LNCAP (cell line): Measurements from ENCODE around the gene GSTM1.

Source experiments
- TF ChIP-seq, protein P1 (sequence below): fragments of 450-650 bp; IDR thresholded peaks from 2 replicates; pipeline ENCODE4 v1.5.1; 2017; ENCODE audit warnings: mild to moderate bottlenecking

Gene GSTM1

DNA sequence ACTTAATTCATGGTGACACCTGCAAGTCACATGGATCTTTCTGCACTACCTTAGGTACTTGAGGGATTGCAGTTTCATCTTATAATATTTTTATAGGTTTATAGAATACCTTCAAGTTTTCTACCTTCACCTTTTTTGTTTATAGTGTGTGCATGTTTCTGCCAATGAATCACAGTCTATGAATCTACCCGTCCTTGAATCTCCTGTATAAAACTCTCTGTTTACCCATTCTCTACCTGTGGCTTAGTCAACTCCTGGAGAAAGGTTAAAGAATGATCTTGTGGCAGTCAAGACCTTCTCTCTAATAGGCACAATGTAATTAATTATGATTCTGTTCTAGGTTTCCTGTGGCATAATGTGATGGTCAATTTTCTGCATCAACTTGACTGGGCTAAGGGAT lies 22.9 kb upstream of the GSTM1 start:
- TF ChIP-seq, protein P1, sequence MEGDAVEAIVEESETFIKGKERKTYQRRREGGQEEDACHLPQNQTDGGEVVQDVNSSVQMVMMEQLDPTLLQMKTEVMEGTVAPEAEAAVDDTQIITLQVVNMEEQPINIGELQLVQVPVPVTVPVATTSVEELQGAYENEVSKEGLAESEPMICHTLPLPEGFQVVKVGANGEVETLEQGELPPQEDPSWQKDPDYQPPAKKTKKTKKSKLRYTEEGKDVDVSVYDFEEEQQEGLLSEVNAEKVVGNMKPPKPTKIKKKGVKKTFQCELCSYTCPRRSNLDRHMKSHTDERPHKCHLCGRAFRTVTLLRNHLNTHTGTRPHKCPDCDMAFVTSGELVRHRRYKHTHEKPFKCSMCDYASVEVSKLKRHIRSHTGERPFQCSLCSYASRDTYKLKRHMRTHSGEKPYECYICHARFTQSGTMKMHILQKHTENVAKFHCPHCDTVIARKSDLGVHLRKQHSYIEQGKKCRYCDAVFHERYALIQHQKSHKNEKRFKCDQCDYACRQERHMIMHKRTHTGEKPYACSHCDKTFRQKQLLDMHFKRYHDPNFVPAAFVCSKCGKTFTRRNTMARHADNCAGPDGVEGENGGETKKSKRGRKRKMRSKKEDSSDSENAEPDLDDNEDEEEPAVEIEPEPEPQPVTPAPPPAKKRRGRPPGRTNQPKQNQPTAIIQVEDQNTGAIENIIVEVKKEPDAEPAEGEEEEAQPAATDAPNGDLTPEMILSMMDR, result no peak

DNA sequence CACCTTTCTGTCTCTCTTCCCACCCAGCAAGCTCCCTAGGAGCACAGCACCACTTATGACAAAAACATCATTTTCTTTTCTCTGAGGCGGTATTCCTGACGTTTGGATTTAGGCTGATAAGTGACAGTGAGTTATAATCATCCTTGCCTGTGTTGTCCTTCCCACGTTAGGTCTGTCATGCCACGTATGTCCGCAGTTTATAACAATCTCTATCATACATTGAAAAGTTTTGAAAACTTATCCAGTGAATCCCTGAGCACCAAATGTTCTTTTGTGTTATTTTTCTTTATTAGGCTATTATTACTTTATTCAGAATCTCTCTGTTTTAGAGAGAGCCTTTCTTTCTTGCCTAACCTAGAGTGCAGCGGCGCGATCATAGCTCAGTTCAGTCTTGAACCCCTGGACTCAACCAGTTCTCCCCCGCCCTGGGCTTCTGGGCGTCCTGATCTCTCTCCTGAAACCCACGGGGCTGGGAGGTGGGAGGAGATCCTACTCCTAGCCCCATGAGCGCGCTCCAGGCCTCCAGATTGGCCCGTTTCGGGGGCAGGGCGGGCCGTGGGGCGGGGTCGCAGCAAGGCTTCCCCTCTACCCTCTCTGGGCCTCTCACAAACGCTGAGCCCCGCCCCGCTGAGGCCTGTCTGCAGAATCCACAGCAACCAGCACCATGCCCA lies 20.0 kb upstream of the GSTM1 start, which contains the start of gene GSTM2:
Gene GSTM2 (plus strand): TSS at position 606 of the 671 bp plus-strand sequence. CDS start 59 bp downstream, at position 665.
- TF ChIP-seq, protein P1, result no peak

GRCh38 chr1:109668123-109668775 lies 19.4 kb upstream of the GSTM1 start:
- TF ChIP-seq, protein P1, result no peak

DNA sequence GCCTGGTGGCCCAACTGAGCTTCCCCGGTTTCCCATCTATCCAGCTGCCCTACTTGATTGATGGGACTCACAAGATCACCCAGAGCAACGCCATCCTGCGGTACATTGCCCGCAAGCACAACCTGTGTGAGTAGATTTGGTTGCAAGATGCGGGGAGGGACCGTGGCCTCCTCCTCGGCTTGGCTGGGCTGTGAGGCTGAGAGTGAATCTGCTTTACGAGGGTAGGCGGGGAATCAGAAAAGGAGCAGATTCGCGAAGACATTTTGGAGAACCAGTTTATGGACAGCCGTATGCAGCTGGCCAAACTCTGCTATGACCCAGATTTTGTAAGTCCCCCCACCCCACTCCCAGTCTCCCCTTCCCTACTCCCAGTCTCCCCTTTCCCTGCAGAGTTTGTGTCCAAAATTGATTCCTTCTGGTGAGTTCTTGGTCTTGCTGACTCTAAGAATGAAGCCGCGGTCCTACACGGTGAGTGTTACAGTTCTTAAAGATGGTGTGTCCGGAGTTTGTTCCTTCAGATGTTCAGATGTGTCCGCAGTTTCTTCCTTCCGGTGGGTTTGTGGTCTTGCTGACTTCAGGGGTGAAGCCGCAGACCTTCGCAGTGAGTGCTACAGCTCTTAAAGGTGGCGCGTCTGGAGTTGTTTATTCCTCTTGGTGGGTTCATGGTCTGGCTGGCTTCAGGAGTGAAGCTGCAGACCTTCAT lies 18.2 kb upstream of the GSTM1 start:
- TF ChIP-seq, protein P1, result no peak

DNA sequence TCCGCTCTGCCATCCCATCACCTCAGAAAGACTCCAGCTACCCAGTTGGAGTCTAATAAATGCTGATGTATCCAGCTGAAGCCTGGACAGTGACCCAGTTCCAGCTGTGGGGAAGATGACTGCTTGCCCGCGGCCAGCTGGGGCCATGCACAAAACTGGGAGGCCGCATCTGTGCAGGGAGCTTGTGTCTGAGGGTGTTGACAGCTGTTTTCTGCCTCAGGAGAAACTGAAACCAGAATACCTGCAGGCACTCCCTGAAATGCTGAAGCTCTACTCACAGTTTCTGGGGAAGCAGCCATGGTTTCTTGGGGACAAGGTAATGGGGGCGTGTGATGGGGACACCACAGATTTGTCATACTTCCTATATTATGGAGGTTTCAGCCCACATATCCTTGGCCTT lies 16.6 kb upstream of the GSTM1 start:
- TF ChIP-seq, protein P1, result no peak

GRCh38 chr1:109677459-109677858 lies 10.2 kb upstream of the GSTM1 start:
- TF ChIP-seq, protein P1, result no peak

- TF ChIP-seq, protein P1, result no peak
These were observed 2.3 kb downstream of the GSTM1 start for GRCh38 chr1:109689844-109690405.
